ENCODE results near the gene DET1. TPM values are rescaled to one million over a fixed set of nuclear protein-coding genes. Genes with fewer than 3 reads are reported as not detected.

DET1 gene
- total RNA-seq, 4 donors from 2014 or later: 4.3 to 12.2 (median 6.7) TPM

DNA sequence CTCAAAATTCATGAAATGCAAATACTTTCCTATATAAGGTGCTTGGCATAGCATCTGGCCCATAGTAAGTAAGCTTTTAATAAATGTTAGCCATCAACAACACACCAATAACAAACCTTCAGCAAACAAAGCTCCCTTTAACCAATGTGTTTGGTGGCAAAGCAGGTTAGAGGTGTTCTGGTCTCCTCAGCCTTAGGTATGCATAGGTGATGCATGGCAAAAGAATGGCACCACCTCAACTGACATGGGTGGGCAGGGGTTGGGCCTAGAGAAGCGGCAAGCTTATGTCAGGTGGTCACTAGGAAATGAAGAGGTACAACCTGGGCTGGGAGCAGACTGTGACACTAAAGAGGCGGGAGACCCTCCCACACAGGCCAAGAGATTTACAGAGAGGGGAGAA, 40.8 kb downstream of the DET1 start:
- H3K4me1 ChIP-seq: no peaks in the 10 kb centered on the region
- no peak for DNase-seq (ENCODE audit: low spot score in 2 of 2)
- peaks cover 46% of the 10 kb centered on the region for H3K36me3 ChIP-seq
- no peak overlapping the region for H3K27ac ChIP-seq
- H3K9me3 ChIP-seq: no peaks in the 10 kb centered on the region
- H3K4me3 ChIP-seq: no peak overlapping the region
- TF ChIP-seq, protein P1, sequence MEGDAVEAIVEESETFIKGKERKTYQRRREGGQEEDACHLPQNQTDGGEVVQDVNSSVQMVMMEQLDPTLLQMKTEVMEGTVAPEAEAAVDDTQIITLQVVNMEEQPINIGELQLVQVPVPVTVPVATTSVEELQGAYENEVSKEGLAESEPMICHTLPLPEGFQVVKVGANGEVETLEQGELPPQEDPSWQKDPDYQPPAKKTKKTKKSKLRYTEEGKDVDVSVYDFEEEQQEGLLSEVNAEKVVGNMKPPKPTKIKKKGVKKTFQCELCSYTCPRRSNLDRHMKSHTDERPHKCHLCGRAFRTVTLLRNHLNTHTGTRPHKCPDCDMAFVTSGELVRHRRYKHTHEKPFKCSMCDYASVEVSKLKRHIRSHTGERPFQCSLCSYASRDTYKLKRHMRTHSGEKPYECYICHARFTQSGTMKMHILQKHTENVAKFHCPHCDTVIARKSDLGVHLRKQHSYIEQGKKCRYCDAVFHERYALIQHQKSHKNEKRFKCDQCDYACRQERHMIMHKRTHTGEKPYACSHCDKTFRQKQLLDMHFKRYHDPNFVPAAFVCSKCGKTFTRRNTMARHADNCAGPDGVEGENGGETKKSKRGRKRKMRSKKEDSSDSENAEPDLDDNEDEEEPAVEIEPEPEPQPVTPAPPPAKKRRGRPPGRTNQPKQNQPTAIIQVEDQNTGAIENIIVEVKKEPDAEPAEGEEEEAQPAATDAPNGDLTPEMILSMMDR (IDR thresholded peaks at IDR 0.05): no peak
- TF ChIP-seq POLR2AphosphoS5 (IDR thresholded peaks at IDR 0.05): no peak
- TF ChIP-seq POLR2A (IDR thresholded peaks at IDR 0.05): no peak
- no peak for TF ChIP-seq EP300 (IDR thresholded peaks at IDR 0.05)
- H3K27me3 ChIP-seq: no peaks in the 10 kb centered on the region
- WGBS: 100% methylated on average over 2 of the region's 2 CpGs

DNA sequence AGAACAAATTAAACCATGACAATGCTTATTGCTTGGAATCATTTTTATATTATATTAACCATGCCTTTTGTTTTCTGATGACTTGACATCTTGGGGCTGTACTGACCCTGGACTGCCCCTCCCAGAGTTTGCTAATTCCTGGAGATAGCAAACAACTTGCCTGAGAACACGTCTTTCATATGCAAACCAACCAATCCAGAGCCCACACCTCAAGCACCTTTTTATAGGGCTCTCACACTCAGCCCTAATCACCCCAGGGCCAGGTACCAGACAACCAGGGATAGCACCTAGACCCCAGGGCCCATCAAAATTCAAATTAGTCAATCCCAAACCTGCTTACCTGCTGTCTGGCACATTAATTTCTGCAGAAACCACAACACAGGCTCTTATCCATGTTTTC, 42.0 kb downstream of the DET1 start:
- TF ChIP-seq, protein P1 (IDR thresholded peaks at IDR 0.05): no peak
- TF ChIP-seq POLR2AphosphoS5 (IDR thresholded peaks at IDR 0.05): no peak
- no peak for TF ChIP-seq POLR2A (IDR thresholded peaks at IDR 0.05)
- no peak for TF ChIP-seq EP300 (IDR thresholded peaks at IDR 0.05)
- 100% methylated on average over 1 of the region's 1 CpG for WGBS
- H3K9me3 ChIP-seq: no peaks in the 10 kb centered on the region
- no peak overlapping the region for H3K27ac ChIP-seq
- no peak overlapping the region for H3K4me3 ChIP-seq
- H3K4me1 ChIP-seq: no peaks in the 10 kb centered on the region
- no peak for DNase-seq (ENCODE audit: low spot score in 2 of 2)
- H3K27me3 ChIP-seq: no peaks in the 10 kb centered on the region
- H3K36me3 ChIP-seq: peaks cover 34% of the 10 kb centered on the region

DNA sequence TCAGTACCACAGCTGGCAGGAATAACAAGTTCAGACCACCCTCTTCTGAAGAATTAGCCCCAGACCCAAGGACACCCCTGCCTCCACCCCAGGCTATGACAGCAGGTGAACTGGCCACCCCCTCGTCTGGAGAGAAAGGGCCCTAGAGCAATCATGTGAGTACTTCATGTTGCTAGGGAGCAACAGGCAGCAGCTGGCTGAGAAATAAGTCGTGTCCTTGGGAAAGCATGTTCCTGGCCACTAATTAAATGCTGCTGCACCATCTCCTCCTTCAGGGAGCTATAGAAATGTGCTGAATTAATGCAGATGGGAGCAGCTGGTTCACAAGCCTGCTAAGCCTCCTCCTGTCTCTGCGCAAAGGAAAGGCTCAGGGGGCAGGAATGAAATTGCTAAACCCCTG, 47.5 kb downstream of the DET1 start:
- Histone ChIP-seq H3K27me3 (no peaks in the 10 kb centered on the region), H3K27ac (no peak overlapping the region), H3K9me3 (no peaks in the 10 kb centered on the region), H3K36me3 (peaks cover 17% of the 10 kb centered on the region), H3K4me3 (no peak overlapping the region), H3K4me1 (no peaks in the 10 kb centered on the region)
- TF ChIP-seq POLR2A (IDR thresholded peaks at IDR 0.05) (no peak), EP300 (IDR thresholded peaks at IDR 0.05) (no peak), POLR2AphosphoS5 (IDR thresholded peaks at IDR 0.05) (no peak)
- TF ChIP-seq, protein P1 (IDR thresholded peaks at IDR 0.05): no peak
- DNase-seq (ENCODE audit: low spot score in 2 of 2): no peak
- WGBS: 51% methylated on average over 3 of the region's 3 CpGs

DNA sequence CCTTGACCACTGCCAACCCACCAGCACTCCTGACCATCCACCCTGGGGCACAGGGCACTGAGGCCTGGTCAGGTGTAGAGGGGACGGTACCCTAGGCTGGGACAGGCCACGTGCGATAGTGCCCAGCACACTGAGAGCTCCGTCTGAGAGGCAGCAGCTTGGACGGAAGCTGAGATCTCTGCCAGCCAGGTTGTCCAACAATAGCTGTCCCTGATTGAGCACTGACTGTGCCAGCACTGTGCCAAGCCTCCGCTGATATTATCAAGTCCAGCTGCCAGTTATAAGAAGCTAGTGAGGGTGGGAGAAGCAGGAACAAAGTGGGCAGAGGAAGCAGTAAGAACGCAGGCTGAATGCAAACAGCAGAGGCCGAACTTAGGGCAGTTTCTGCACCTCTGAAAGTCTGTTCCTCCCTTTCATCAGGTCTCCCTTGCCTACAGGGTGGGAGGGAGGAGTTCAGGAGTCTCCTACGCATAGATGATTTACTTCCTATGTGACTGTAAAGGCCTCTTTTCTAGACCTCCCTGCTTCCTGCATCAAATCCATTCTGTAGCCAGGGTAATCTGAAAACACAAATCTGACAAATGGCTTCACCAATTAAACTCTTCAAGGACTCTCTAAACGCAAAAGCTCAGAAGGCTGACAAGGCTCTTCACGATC, 49.2 kb downstream of the DET1 start:
- no peak overlapping the region for H3K27ac ChIP-seq
- no peak for DNase-seq (ENCODE audit: low spot score in 2 of 2)
- H3K4me3 ChIP-seq: no peak overlapping the region
- WGBS: 78% methylated on average over 9 of the region's 11 CpGs
- H3K27me3 ChIP-seq: no peaks in the 10 kb centered on the region
- H3K4me1 ChIP-seq: no peaks in the 10 kb centered on the region
- no peak for TF ChIP-seq POLR2A (IDR thresholded peaks at IDR 0.05)
- TF ChIP-seq EP300 (IDR thresholded peaks at IDR 0.05): no peak
- no peak for TF ChIP-seq POLR2AphosphoS5 (IDR thresholded peaks at IDR 0.05)
- TF ChIP-seq, protein P1 (IDR thresholded peaks at IDR 0.05): no peak
- peaks cover 13% of the 10 kb centered on the region for H3K36me3 ChIP-seq
- no peaks in the 10 kb centered on the region for H3K9me3 ChIP-seq

DNA sequence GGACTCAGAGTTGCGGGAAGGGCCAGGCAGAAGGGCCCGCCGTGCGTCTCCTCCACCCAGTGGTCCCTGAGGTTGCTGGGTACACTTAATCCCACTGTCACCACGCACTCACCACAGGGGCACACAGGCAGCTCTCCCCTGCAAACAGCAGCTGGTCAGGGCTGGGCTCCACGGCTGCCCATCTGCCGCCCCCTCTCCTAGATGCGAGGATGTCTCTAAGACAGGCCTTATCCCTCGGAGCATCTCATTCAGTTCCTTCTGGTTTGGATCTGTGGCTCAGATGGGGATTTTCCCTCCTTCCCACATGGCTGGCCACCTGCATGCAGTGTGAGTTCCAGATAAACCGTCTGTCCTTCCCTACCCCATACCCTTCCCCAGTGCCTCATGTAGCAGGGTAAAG, 52.6 kb downstream of the DET1 start:
- H3K9me3 ChIP-seq: no peaks in the 10 kb centered on the region

More for the DNA sequence above, 52.6 kb downstream of the DET1 start:
- Histone ChIP-seq H3K27me3 (no peaks in the 10 kb centered on the region), H3K4me3 (no peak overlapping the region), H3K36me3 (peaks cover 12% of the 10 kb centered on the region), H3K27ac (no peak overlapping the region), H3K4me1 (no peaks in the 10 kb centered on the region)
- WGBS: 72% methylated on average over 7 of the region's 10 CpGs
- no peak for DNase-seq (ENCODE audit: low spot score in 2 of 2)
- TF ChIP-seq, protein P1 (IDR thresholded peaks at IDR 0.05): no peak
- TF ChIP-seq POLR2AphosphoS5 (IDR thresholded peaks at IDR 0.05) (no peak), POLR2A (IDR thresholded peaks at IDR 0.05) (no peak), EP300 (IDR thresholded peaks at IDR 0.05) (no peak)

All from suprapubic skin (tissue), 4 donors.